CD8-positive, alpha-beta memory T cell (primary cell): ENCODE data around the gene NEDD1. TPM values are rescaled to one million over a fixed set of nuclear protein-coding genes. Genes with fewer than 3 reads are reported as not detected.

ENCODE experiments used
- CTCF ChIA-PET: fragments of 350-600 bp; sonication (Branson Sonifier 250); formaldehyde crosslinking; loops from one replicate; lab custom pipeline; 2021; ENCODE audit warnings: antibody characterized with exemption; lab: Charles Lee
- POLR2A ChIA-PET: fragments of 350-600 bp; sonication (Branson Sonifier 250); formaldehyde crosslinking; loops from one replicate; lab custom pipeline; 2021; ENCODE audit warnings: antibody characterized with exemption; lab: Charles Lee
- DNase-seq, 5 donors: peaks; one replicate each; pipeline versions ENCODE4 v3.0.0 to v3.0.0-alpha.2; 2020 to 2022; ENCODE audit warnings: mixed read lengths in 1 of 5
- H3K27ac ChIP-seq: one replicate; pipeline ENCODE4 v1.7.0; 2013; ENCODE audit warnings: low read depth, mild to moderate bottlenecking, low read length, moderate library complexity
- H3K27me3 ChIP-seq: 2 replicates; pipeline ENCODE4 v1.7.0; 2013; ENCODE audit warnings: low read length, mild to moderate bottlenecking; ENCODE audit not compliant: insufficient read depth, poor library complexity, severe bottlenecking
- H3K36me3 ChIP-seq: 2 replicates; pipeline ENCODE4 v1.7.0; 2013; ENCODE audit warnings: mild to moderate bottlenecking, low read length, moderate library complexity; ENCODE audit not compliant: insufficient read depth
- H3K4me1 ChIP-seq: 2 replicates; pipeline ENCODE4 v1.7.0; 2013; ENCODE audit warnings: mild to moderate bottlenecking, low read length, moderate library complexity; ENCODE audit not compliant: insufficient read depth
- H3K4me3 ChIP-seq: 2 replicates; pipeline ENCODE4 v1.7.0; 2013; ENCODE audit warnings: mild to moderate bottlenecking, low read length
- H3K9me3 ChIP-seq: 2 replicates; pipeline ENCODE4 v1.7.0; 2013; ENCODE audit warnings: mild to moderate bottlenecking, low read length
- H3K27ac Mint-ChIP-seq, 8 donors: one replicate each; pipeline ENCODE4 v1.8.0; 2020 to 2021; ENCODE audit warnings: mixed read lengths in 8 of 8, mild to moderate bottlenecking in 6 of 8, inconsistent platforms in 3 of 8, moderate library complexity in 3 of 8
- H3K27me3 Mint-ChIP-seq, 2 donors: one replicate each; pipeline ENCODE4 v1.8.0; 2020 to 2021; ENCODE audit warnings: mixed read lengths in 2 of 2, mild to moderate bottlenecking in 1 of 2, moderate library complexity in 1 of 2
- H3K36me3 Mint-ChIP-seq, 3 donors: one replicate each; pipeline ENCODE4 v1.8.0; 2020 to 2021; ENCODE audit warnings: mixed read lengths in 3 of 3, inconsistent platforms in 1 of 3, mild to moderate bottlenecking in 1 of 3
- H3K4me1 Mint-ChIP-seq, 3 donors: one replicate each; pipeline ENCODE4 v1.8.0; 2020 to 2021; ENCODE audit warnings: mixed read lengths in 3 of 3, inconsistent platforms in 1 of 3, mild to moderate bottlenecking in 1 of 3
- H3K4me3 Mint-ChIP-seq, 7 donors: one replicate each; pipeline ENCODE4 v1.8.0; 2020 to 2021; ENCODE audit warnings: mixed read lengths in 7 of 7, mild to moderate bottlenecking in 6 of 7, moderate library complexity in 4 of 7, inconsistent platforms in 2 of 7
- H3K9me3 Mint-ChIP-seq, 5 donors: one replicate each; pipeline ENCODE4 v1.8.0; 2020 to 2022; ENCODE audit warnings: mixed read lengths in 5 of 5, mild to moderate bottlenecking in 3 of 5, moderate library complexity in 2 of 5, inconsistent platforms in 1 of 5
- polyA plus RNA-seq: library from polyadenylated mRNA; unstranded; fragments of 300-500 nt; fragmentation: Illumina TruSeq; gene quantifications from one replicate; pipeline ENCODE4 v1.2.3, GENCODE V29; 2021
- total RNA-seq, 2 experiments: library from RNA; stranded (reverse); gene quantifications; one replicate each; pipeline ENCODE4 v1.2.3, GENCODE V29; 2021

Gene NEDD1, protein sequence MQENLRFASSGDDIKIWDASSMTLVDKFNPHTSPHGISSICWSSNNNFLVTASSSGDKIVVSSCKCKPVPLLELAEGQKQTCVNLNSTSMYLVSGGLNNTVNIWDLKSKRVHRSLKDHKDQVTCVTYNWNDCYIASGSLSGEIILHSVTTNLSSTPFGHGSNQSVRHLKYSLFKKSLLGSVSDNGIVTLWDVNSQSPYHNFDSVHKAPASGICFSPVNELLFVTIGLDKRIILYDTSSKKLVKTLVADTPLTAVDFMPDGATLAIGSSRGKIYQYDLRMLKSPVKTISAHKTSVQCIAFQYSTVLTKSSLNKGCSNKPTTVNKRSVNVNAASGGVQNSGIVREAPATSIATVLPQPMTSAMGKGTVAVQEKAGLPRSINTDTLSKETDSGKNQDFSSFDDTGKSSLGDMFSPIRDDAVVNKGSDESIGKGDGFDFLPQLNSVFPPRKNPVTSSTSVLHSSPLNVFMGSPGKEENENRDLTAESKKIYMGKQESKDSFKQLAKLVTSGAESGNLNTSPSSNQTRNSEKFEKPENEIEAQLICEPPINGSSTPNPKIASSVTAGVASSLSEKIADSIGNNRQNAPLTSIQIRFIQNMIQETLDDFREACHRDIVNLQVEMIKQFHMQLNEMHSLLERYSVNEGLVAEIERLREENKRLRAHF
- 10 to 100 TPM; 36.2 to 42.2 TPM for total RNA-seq
- 32.9 TPM for polyA plus RNA-seq

DNA sequence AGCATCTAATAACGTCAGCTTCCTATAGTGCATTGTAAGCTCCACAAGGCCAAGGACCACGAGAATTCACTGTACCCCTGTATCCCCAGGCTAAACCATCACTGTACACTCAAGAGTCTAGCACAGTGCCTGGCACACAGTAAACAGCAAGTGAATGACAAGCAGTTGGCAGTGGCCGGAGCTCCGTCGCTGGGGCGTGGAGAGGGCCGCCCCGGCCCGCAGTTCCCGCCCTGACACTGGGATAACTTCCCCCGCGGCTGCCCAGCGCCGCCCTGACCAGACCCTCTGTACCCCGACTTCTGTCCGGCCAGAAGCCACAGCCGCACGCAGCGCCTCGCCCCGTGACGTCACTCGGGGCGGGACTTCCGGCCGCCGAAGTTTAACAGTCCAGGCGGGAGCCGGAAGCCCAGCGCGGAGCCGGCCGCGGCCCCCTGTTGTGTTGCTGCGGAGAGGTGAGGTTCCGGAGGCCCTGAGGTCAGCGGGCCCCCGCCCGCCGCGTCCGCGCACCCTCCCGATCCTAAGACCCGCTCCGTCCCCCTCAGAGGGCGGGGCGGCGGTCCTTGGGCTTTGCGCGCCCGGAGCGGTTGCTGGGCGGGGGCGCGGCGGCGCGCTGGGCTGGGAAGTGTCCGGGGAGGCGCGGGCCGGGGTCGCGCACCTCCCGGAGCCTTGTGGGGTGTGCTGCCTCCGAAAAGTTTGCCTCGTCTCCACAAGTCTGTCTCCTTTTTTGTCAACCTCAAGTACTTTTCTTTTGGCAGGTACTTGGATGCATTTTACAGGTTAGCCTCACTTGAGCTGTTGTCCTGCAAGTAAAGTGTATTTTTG lies at the start of gene NEDD1:
NEDD1 (plus strand) TSS at position 409 of the 822 bp plus-strand sequence. CDS start 2,503 bp downstream, outside the sequence.
- ChIA-PET POLR2A (interaction anchor here (0.9 to 1.2 kb wide), 3 partner anchors 10 to 872 kb away, joined by 3 to 6 read pairs (median 3); partner anchors contain the start of gene LTA4H), CTCF (interaction anchor here (1.1 to 1.6 kb wide), 2 partner anchors 13 to 81 kb away, joined by 3 read pairs; no protein-coding TSS in a partner anchor)
- H3K4me3 ChIP-seq: peak within 1 kb of the TSS; percentile 83
- Mint-ChIP-seq H3K36me3 (peaks cover 0 to 19% (median 3%) of the 10 kb centered on the region in 3 donors), H3K27ac (peak within 1 kb of the TSS; percentile 91 to 99 (median 99)), H3K27me3 (peaks cover 0 to 3% of the 10 kb centered on the region in 2 donors), H3K4me3 (peak within 1 kb of the TSS; percentile 87 to 98 (median 96)), H3K4me1 (peaks cover 45 to 53% (median 53%) of the 10 kb centered on the region in 3 donors), H3K9me3 (no peaks in the 10 kb centered on the region)
- peak within 1 kb of the TSS; percentile 98 for H3K27ac ChIP-seq
- no peaks in the 10 kb centered on the region for H3K9me3 ChIP-seq
- H3K4me1 ChIP-seq: peaks cover 34% of the 10 kb centered on the region
- H3K36me3 ChIP-seq: no peaks in the 10 kb centered on the region
- H3K27me3 ChIP-seq: no peaks in the 10 kb centered on the region
- peak; percentile 80 to 89 (median 83) for DNase-seq

DNA sequence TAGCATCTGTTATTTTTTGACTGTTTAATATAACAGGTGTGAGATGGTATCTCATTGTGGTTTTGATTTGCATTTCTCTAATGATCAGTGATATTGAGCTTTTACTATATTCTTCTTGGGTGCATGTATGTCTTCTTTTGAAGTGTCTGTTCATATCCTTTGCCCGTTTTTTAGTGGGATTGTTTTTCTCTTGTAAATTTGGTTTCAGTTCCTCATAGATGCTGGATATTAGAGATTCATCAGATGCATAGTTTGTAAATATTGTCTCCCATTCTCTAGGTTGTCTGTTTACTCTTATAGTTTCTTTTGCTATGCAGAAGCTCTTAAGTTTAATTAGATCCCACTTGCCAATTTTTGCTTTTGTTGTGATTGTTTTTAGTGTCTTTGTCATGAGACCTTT lies 48.9 kb upstream of the NEDD1 start:
- Mint-ChIP-seq H3K36me3 (peaks cover 0 to 5% (median 0%) of the 10 kb centered on the region in 3 donors), H3K4me1 (no peaks in the 10 kb centered on the region), H3K27ac (no peak overlapping the region), H3K9me3 (peaks cover 0 to 9% (median 4%) of the 10 kb centered on the region in 5 donors), H3K27me3 (peaks cover 9 to 28% of the 10 kb centered on the region in 2 donors), H3K4me3 (no peak overlapping the region)
- Histone ChIP-seq H3K27me3 (no peaks in the 10 kb centered on the region), H3K36me3 (no peaks in the 10 kb centered on the region), H3K27ac (no peak overlapping the region), H3K9me3 (no peaks in the 10 kb centered on the region), H3K4me3 (no peak overlapping the region), H3K4me1 (no peaks in the 10 kb centered on the region)
- CTCF ChIA-PET: no interaction called here
- DNase-seq: no peak
- POLR2A ChIA-PET: no interaction called here

DNA sequence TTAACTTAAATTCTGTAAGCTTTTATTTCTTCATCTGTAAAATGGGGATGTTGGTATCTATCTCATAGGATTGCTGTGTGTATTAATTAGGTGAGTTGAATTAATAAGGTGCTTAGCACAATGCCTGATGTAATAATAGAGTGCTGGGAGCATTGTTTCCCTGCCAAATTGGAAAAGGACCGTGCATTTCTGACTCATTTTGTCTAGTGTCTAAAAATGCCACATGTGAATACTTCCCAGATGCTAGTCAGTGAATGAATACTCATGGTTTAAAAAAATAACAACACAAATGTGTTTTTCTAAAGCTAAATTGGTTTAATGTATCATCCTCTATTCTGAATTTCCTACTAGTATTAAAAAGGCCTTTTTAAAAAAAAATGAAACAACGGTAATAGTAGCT lies 45.4 kb upstream of the NEDD1 start:
- Histone ChIP-seq H3K27ac (no peak overlapping the region), H3K4me1 (no peaks in the 10 kb centered on the region), H3K27me3 (no peaks in the 10 kb centered on the region), H3K4me3 (no peak overlapping the region), H3K36me3 (no peaks in the 10 kb centered on the region), H3K9me3 (no peaks in the 10 kb centered on the region)
- Mint-ChIP-seq H3K4me1 (no peaks in the 10 kb centered on the region), H3K4me3 (no peak overlapping the region), H3K27me3 (peaks cover 12 to 45% of the 10 kb centered on the region in 2 donors), H3K36me3 (peaks cover 0 to 1% (median 0%) of the 10 kb centered on the region in 3 donors), H3K9me3 (peaks cover 0 to 9% (median 2%) of the 10 kb centered on the region in 5 donors), H3K27ac (no peak overlapping the region)
- DNase-seq: no peak
- POLR2A ChIA-PET: no interaction called here
- CTCF ChIA-PET: no interaction called here

DNA sequence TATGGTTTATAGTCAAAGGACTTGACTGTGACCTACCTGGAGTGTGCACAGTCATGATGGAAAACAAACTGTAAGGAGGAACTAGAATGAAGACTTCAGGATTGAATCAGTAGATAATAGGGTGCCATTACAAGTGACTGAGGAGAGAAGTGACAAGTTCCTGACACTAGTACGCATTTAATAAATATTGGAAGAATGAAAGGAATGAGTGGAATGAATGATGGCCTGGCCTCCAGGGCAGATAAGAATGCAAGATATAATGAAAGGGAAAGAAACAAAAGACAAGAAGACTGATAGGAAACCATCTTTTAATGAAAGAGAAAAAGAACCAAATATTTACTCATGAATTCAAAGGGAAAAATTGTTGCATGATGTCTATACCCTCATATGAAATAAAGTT lies 44.7 kb upstream of the NEDD1 start:
- H3K4me3 Mint-ChIP-seq: no peak overlapping the region
- H3K36me3 ChIP-seq: no peaks in the 10 kb centered on the region
- H3K27me3 ChIP-seq: no peaks in the 10 kb centered on the region
- DNase-seq: no peak
- CTCF ChIA-PET: no interaction called here
- POLR2A ChIA-PET: no interaction called here
- H3K36me3 Mint-ChIP-seq: no peaks in the 10 kb centered on the region
- H3K4me1 Mint-ChIP-seq: no peaks in the 10 kb centered on the region
- peaks cover 0 to 6% (median 0%) of the 10 kb centered on the region in 5 donors for H3K9me3 Mint-ChIP-seq
- peaks cover 9 to 47% of the 10 kb centered on the region in 2 donors for H3K27me3 Mint-ChIP-seq
- no peaks in the 10 kb centered on the region for H3K9me3 ChIP-seq
- H3K27ac Mint-ChIP-seq: no peak overlapping the region
- H3K27ac ChIP-seq: no peak overlapping the region
- H3K4me1 ChIP-seq: no peaks in the 10 kb centered on the region
- no peak overlapping the region for H3K4me3 ChIP-seq

DNA sequence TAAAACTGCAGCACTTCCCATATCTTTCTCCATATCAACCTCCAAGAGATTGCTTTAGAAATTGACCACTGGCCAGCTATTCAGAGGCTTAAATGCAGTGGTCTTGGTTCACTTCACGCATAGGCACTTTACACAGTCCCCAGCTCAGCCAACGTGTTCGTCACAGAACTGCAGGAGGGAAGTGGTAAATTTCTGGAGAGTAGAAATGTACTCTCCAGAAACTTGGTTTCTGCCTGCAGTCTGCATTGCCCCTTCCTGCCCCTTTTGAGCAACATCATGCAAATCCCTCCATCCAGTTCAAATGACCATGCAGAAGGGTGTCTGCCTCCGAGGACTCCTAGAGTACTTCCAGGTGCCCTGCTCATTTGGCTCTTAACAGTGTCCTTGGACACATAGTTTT lies 42.7 kb upstream of the NEDD1 start:
- Mint-ChIP-seq H3K27ac (no peak overlapping the region), H3K9me3 (peaks cover 0 to 3% (median 0%) of the 10 kb centered on the region in 5 donors), H3K4me1 (no peaks in the 10 kb centered on the region), H3K4me3 (no peak overlapping the region), H3K36me3 (no peaks in the 10 kb centered on the region), H3K27me3 (peaks cover 6 to 49% of the 10 kb centered on the region in 2 donors)
- H3K27me3 ChIP-seq: no peaks in the 10 kb centered on the region
- no peak for DNase-seq
- no peak overlapping the region for H3K4me3 ChIP-seq
- H3K4me1 ChIP-seq: no peaks in the 10 kb centered on the region
- CTCF ChIA-PET: no interaction called here
- POLR2A ChIA-PET: no interaction called here
- H3K27ac ChIP-seq: no peak overlapping the region
- no peaks in the 10 kb centered on the region for H3K36me3 ChIP-seq
- no peaks in the 10 kb centered on the region for H3K9me3 ChIP-seq

DNA sequence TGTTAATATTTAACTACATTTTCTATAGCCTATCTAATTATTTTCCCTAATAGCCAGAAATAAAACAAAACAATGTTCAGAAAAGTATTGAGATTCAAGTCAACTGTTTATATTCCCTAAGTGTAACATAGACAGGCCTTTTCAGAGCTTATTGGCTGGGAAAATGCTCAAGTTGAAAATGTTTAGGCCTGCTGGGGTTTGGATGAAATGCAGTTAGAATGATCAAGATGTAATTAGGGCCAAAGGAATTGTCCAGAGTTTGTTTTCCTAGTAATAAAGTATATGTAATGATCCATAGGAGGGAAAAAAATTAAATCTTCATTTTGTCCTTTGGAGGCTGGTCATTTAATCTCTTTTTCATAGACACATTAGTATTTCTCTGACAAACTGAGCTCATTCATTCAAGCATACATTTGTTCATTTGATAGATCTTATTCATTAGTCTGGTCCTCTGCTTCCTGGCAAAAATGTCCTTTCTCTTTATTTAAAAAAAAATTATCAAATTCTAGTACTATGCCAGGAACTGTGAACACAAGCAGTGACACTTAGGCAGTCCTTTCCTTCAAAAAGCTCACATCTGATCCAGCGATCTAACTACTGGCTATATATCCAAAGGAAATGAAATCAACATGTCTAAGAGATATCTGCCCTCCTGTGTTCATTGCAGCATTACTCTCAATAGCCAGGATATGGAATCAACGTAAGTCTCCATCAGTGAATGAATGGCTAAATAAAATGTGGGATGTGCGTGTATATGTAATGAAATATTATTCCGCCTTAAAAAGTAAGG lies 40.1 kb upstream of the NEDD1 start:
- Mint-ChIP-seq H3K27ac (no peak overlapping the region), H3K27me3 (peaks cover 6 to 48% of the 10 kb centered on the region in 2 donors)

DNA sequence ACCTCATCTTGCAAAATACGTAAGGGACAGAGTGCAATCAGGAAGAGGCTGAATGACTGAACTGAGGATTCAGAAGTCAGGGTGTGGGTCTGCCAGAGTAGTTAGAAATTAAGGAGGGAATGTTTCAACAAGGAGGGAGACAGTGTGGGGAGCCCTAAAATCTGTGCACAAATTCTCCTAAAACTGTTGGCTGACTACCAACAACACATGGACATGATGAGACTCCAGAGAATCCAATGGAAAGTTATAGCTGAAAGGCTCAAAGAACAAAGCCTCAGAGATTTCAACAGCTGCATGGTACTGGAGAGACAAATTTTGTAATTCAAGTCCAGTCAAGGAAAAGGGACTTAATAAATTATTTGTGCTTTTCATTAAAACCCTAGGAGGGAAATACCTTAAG lies 36.1 kb upstream of the NEDD1 start:
- POLR2A ChIA-PET: no interaction called here

More for the DNA sequence above, 40.1 kb upstream of the NEDD1 start:
- Histone ChIP-seq H3K27me3 (no peaks in the 10 kb centered on the region), H3K27ac (no peak overlapping the region), H3K4me3 (no peak overlapping the region), H3K4me1 (no peaks in the 10 kb centered on the region), H3K9me3 (no peaks in the 10 kb centered on the region), H3K36me3 (no peaks in the 10 kb centered on the region)
- no peaks in the 10 kb centered on the region for H3K4me1 Mint-ChIP-seq
- ChIA-PET CTCF (no interaction called here), POLR2A (no interaction called here)
- H3K9me3 Mint-ChIP-seq: peaks cover 0 to 4% (median 0%) of the 10 kb centered on the region in 5 donors
- H3K36me3 Mint-ChIP-seq: no peaks in the 10 kb centered on the region
- no peak overlapping the region for H3K4me3 Mint-ChIP-seq
- DNase-seq: no peak

More for the DNA sequence above, 36.1 kb upstream of the NEDD1 start:
- CTCF ChIA-PET: no interaction called here
- Mint-ChIP-seq H3K4me1 (no peaks in the 10 kb centered on the region), H3K36me3 (no peaks in the 10 kb centered on the region), H3K27ac (no peak overlapping the region), H3K27me3 (peaks cover 4 to 46% of the 10 kb centered on the region in 2 donors), H3K9me3 (peaks cover 0 to 5% (median 0%) of the 10 kb centered on the region in 5 donors), H3K4me3 (no peak overlapping the region)
- no peak for DNase-seq
- Histone ChIP-seq H3K4me1 (no peaks in the 10 kb centered on the region), H3K4me3 (no peak overlapping the region), H3K9me3 (no peaks in the 10 kb centered on the region), H3K27ac (no peak overlapping the region), H3K36me3 (no peaks in the 10 kb centered on the region), H3K27me3 (no peaks in the 10 kb centered on the region)
